Fibroblast of pulmonary artery (primary cell): Measurements from ENCODE around the gene SETBP1.
A peak's percentile ranks its signal among the peaks of the same experiment; 100 is the strongest.

Experiments
- DNase-seq: peaks from one replicate; pipeline ENCODE4 v3.0.0-alpha.2; 2010; ENCODE audit warnings: low read depth
- H3K4me3 ChIP-seq: replicated peaks from 2 replicates; pipeline ENCODE4 v1.5.1; 2011; ENCODE audit warnings: low read depth, mild to moderate bottlenecking, control low read depth, low read length, moderate library complexity
- CTCF ChIP-seq: IDR thresholded peaks from 2 replicates; pipeline ENCODE4 v1.5.1; 2011; ENCODE audit warnings: mild to moderate bottlenecking, control low read depth, low read length, inconsistent platforms; ENCODE audit errors: missing control alignments

Gene SETBP1

GRCh38 chr18:44695503-44695902 lies 14.8 kb downstream of the SETBP1 start:
- DNase-seq, result no peak
- TF ChIP-seq CTCF, result no peak
- no peak overlapping the region for H3K4me3 ChIP-seq

- TF ChIP-seq CTCF, result no peak
- no peak overlapping the region for H3K4me3 ChIP-seq
- DNase-seq, result peak; percentile 19
Measured at GRCh38 chr18:44696892-44697291, 16.2 kb downstream of the SETBP1 start.

GRCh38 chr18:44697315-44697714 lies 16.6 kb downstream of the SETBP1 start:
- H3K4me3 ChIP-seq, result no peak overlapping the region

GRCh38 chr18:44698518-44698917 lies 17.8 kb downstream of the SETBP1 start:
- no peak for DNase-seq
- TF ChIP-seq CTCF, result no peak
- no peak overlapping the region for H3K4me3 ChIP-seq

More at GRCh38 chr18:44697315-44697714, 16.6 kb downstream of the SETBP1 start:
- no peak for DNase-seq
- no peak for TF ChIP-seq CTCF

- no peak for TF ChIP-seq CTCF
- H3K4me3 ChIP-seq, result no peak overlapping the region
- no peak for DNase-seq
Measured at GRCh38 chr18:44699572-44700261, 19.0 kb downstream of the SETBP1 start.

- DNase-seq, result peak; percentile 50
- no peak for TF ChIP-seq CTCF
- H3K4me3 ChIP-seq, result no peak overlapping the region
Measured at GRCh38 chr18:44700652-44701051, 20.0 kb downstream of the SETBP1 start.

- no peak overlapping the region for H3K4me3 ChIP-seq
- TF ChIP-seq CTCF, result no peak
- peak; percentile 19 for DNase-seq
Measured at GRCh38 chr18:44701227-44701626, 20.5 kb downstream of the SETBP1 start.
